Heart right ventricle (tissue), 16 donors: ENCODE measurements around the gene BAIAP2L2. TPM values are rescaled to one million over a fixed set of nuclear protein-coding genes. Genes with fewer than 3 reads are reported as not detected.
"Not testable (repeated sequence)": the region's sequence is repeated elsewhere in the genome, so short reads cannot be mapped to it uniquely, and the experiment has no call there.

ENCODE experiments used
- ATAC-seq, 8 donors: fragments of 200-7000 bp; cut with Tn5 transposase; one replicate each; pipeline ENCODE4 v1.9.1; 2020; ENCODE audit warnings: mild to moderate bottlenecking in 8 of 8, moderate library complexity in 8 of 8, moderate number of reproducible peaks in 1 of 8
- DNase-seq, 2 donors: peaks; one replicate each; pipeline ENCODE4 v3.0.0-alpha.2; 2020
- H3K27ac ChIP-seq, 10 donors: fragments of 200-600 bp; sonication (generic) in 2 of 10; one replicate each; pipeline versions ENCODE4 v1.5.0 to v1.8.0; 2020 to 2022; ENCODE audit warnings: mild to moderate bottlenecking in 3 of 10
- H3K27me3 ChIP-seq, 7 donors: fragments of 200-600 bp; one replicate each; pipeline ENCODE4 v1.8.0; 2021 to 2022; ENCODE audit warnings: mild to moderate bottlenecking in 2 of 7
- H3K36me3 ChIP-seq, 9 donors: fragments of 200-600 bp; sonication (generic) in 1 of 9; one replicate each; pipeline versions ENCODE4 v1.5.0 to v1.8.0; 2020 to 2022; ENCODE audit warnings: mild to moderate bottlenecking in 2 of 9
- H3K4me1 ChIP-seq, 9 donors: fragments of 200-600 bp; sonication (generic) in 1 of 9; one replicate each; pipeline versions ENCODE4 v1.5.0 to v1.8.0; 2020 to 2022; ENCODE audit warnings: mild to moderate bottlenecking in 4 of 9
- H3K4me3 ChIP-seq, 10 donors: fragments of 200-600 bp; sonication (generic) in 2 of 10; one replicate each; pipeline versions ENCODE4 v1.5.0 to v1.8.0; 2020 to 2022; ENCODE audit warnings: mild to moderate bottlenecking in 7 of 10, moderate library complexity in 2 of 10
- H3K9me3 ChIP-seq, 11 donors: fragments of 200-600 bp in 10 of 11; sonication (generic) in 2 of 11; one replicate each; pipeline versions ENCODE4 v1.5.0 to v1.8.0; 2013 to 2022; ENCODE audit warnings: mild to moderate bottlenecking in 2 of 11, control low read depth in 1 of 11, moderate library complexity in 1 of 11
- CTCF ChIP-seq, 9 donors: fragments of 200-600 bp; sonication (generic) in 2 of 9; IDR thresholded peaks; one replicate each; pipeline versions ENCODE4 v1.5.0 to v1.8.0; 2021 to 2022; ENCODE audit warnings: antibody characterized with exemption in 9 of 9, mild to moderate bottlenecking in 5 of 9, moderate library complexity in 1 of 9
- WGBS, 2 donors: extraction: QIAGEN DNeasy Blood & Tissue Kit; methylation state at CpG; one replicate each; pipeline ENCODE4 v1.1.7; 2013; ENCODE audit warnings: inconsistent platforms in 1 of 2; 5-methylcytosine and 5-hydroxymethylcytosine counted together
- intact Hi-C, 10 donors: fragments of 100-400 bp; cut with DNase I; formaldehyde crosslinking; loops; one replicate each; pipeline versions ENCODE4 v1.11.1 to v1.14.2; 2022
- polyA plus RNA-seq, 2 donors: library from polyadenylated mRNA; stranded (reverse); fragments of 200-250 nt; gene quantifications; one replicate each; pipeline ENCODE4 v1.2.3, GENCODE V29; 2013
- total RNA-seq, 10 donors: library from RNA; stranded (reverse); fragmentation: NEBNext Ultra II Directional in 3 of 10; extraction: Animal tissue kit (Norgen Biotek cat#: 25700) in 3 of 10; gene quantifications; one replicate each; pipeline versions ENCODE4 v1.2.1 to v1.2.4, GENCODE V29; 2021 to 2023
- donor health status: Arrhythmogenic right ventricular cardiomyopathy.
- donor health status: ischemic (EF 13 %, LVEDD 7.1; RV severe dilation, severe dysfunction).
- donor health status: healthy with polysubstance abuse.
- donor health status: DM: no; HTN: yes; CAD: no.
- donor health status: DM: no; HTN: no; CAD: no.
- donor health status: ischemic (EF 25% LVEDD 6.9; RV normal size, moderate dysfunction).
- donor health status: ischemic (EF 25% LVEDD 5.7; RV mildly dilated, moderate dysfunction).
- donor health status: healthy.
- donor health status: DM: yes; HTN: yes; CAD: no.
- donor health status: Ischemic cardiomyopathy.
- donor health status: ischemic (EF 35%, LVEDD 5.7; RV mildly dilated, moderate dysfunction).
- donor health status: nonischemic (EF 11% LVEDD 7.7; RV severe dilation, severe dysfunction).
- donor health status: DM: yes; HTN: yes; CAD: no.
- donor health status: PGD.
- donor health status: ischemic (EF 29% LVEDD 5.4; RV normal size, mild dysfunction).
- donor health status: nonischemic (EF 23%, LVEDD 6.1; RV moderate dilation, normal function).

BAIAP2L2 gene
- total and polyA plus RNA-seq, 12 donors: 0.12 to 0.37 (median 0.21) TPM; not detected in 4

- H3K27me3 ChIP-seq: no peaks in the 10 kb centered on the region
- intact Hi-C loops: loop anchor here in 8 of 10 donors (5.0 to 10.0 kb wide), 6 partner anchors 47 to 237 kb away; partner anchors contain the start of gene MAFF (in 1 of the 8)
- H3K4me3 ChIP-seq: no peak overlapping the region
- DNase-seq (no peak), ATAC-seq (no peak)
- 90 to 96% methylated on average over 3 of the region's 3 CpGs for WGBS, 2 donors
- no peak overlapping the region for H3K27ac ChIP-seq
- H3K36me3 ChIP-seq: peaks cover 0 to 16% (median 0%) of the 10 kb centered on the region in 9 donors
- peaks cover 0 to 12% (median 8%) of the 10 kb centered on the region in 9 donors for H3K4me1 ChIP-seq
- no peak for TF ChIP-seq CTCF (IDR thresholded peaks at IDR 0.05)
- H3K9me3 ChIP-seq: no peaks in the 10 kb centered on the region
These were observed 7.7 kb upstream of the BAIAP2L2 start for GRCh38 chr22:38118182-38118581.

- H3K27ac ChIP-seq, H3K27me3 ChIP-seq, H3K4me3 ChIP-seq, ATAC-seq, DNase-seq, H3K9me3 ChIP-seq: not testable (repeated sequence)
- H3K4me1 ChIP-seq: peaks cover 0 to 12% (median 8%) of the 10 kb centered on the region in 9 donors
- peaks cover 0 to 18% (median 0%) of the 10 kb centered on the region in 9 donors for H3K36me3 ChIP-seq
- intact Hi-C loops: loop anchor here in 8 of 10 donors (5.0 to 10.0 kb wide), 6 partner anchors 47 to 237 kb away; partner anchors contain the start of gene MAFF (in 1 of the 8)
- 89% methylated on average over 10 of the region's 10 CpGs for WGBS, 2 donors
These were observed 7.1 kb upstream of the BAIAP2L2 start for GRCh38 chr22:38117556-38117955.

- TF ChIP-seq CTCF (IDR thresholded peaks at IDR 0.05): no peak
- Histone ChIP-seq H3K36me3 (peaks cover 0 to 22% (median 0%) of the 10 kb centered on the region in 9 donors), H3K27ac (no peak overlapping the region), H3K9me3 (no peaks in the 10 kb centered on the region), H3K27me3 (no peaks in the 10 kb centered on the region), H3K4me3 (no peak overlapping the region), H3K4me1 (peaks cover 0 to 12% (median 8%) of the 10 kb centered on the region in 9 donors)
- intact Hi-C loops: loop anchor here in 8 of 10 donors (5.0 to 10.0 kb wide), 6 partner anchors 49 to 239 kb away; partner anchors contain the start of gene MAFF (in 1 of the 8)
- ATAC-seq (peak in 1 of 8 donors; percentile 4), DNase-seq (no peak)
- WGBS, 2 donors: 97% methylated on average over 31 of the region's 31 CpGs
These were observed 5.1 kb upstream of the BAIAP2L2 start for GRCh38 chr22:38115423-38116205.

GRCh38 chr22:38114484-38115398 is 4.3 kb upstream of the BAIAP2L2 start:
- Histone ChIP-seq H3K27ac (no peak overlapping the region), H3K4me3 (no peak overlapping the region), H3K4me1 (peaks cover 0 to 12% (median 8%) of the 10 kb centered on the region in 9 donors), H3K36me3 (peaks cover 0 to 22% (median 0%) of the 10 kb centered on the region in 9 donors), H3K27me3 (no peaks in the 10 kb centered on the region), H3K9me3 (no peaks in the 10 kb centered on the region)
- peak; percentile 87 to 98 (median 95) for TF ChIP-seq CTCF (IDR thresholded peaks at IDR 0.05)
- 46 to 47% methylated on average over 32 of the region's 32 CpGs for WGBS, 2 donors
- intact Hi-C loops: loop anchor here in 8 of 10 donors (5.0 to 10.0 kb wide), 9 partner anchors 48 to 240 kb away; partner anchors contain the start of gene MAFF (in 1 of the 8)
- DNase-seq (peak; percentile 83 to 89), ATAC-seq (peak; percentile 87 to 98 (median 94))
